Neural crest cell (in vitro differentiated cells): ENCODE measurements around the gene TRAPPC2. TPM values are rescaled to one million over a fixed set of nuclear protein-coding genes. Genes with fewer than 3 reads are reported as not detected.

Experiments
- DNase-seq: peaks from one replicate; pipeline ENCODE4 v3.0.0; 2021; ENCODE audit warnings: low read depth, mixed read lengths, low spot score
- H3K27ac Mint-ChIP-seq: one replicate; pipeline ENCODE4 v1.8.0; 2021; ENCODE audit warnings: mild to moderate bottlenecking, mixed read lengths; ENCODE audit not compliant: unreplicated experiment
- H3K27me3 Mint-ChIP-seq: 2 replicates; pipeline ENCODE4 v1.8.0; 2021; ENCODE audit warnings: low read depth, mild to moderate bottlenecking, mixed read lengths
- H3K36me3 Mint-ChIP-seq: 2 replicates; pipeline ENCODE4 v1.8.0; 2021; ENCODE audit warnings: low read depth, mild to moderate bottlenecking, mixed read lengths
- H3K4me1 Mint-ChIP-seq: 2 replicates; pipeline ENCODE4 v1.8.0; 2021; ENCODE audit warnings: mixed read lengths
- H3K4me3 Mint-ChIP-seq: one replicate; pipeline ENCODE4 v1.8.0; 2021; ENCODE audit warnings: mild to moderate bottlenecking, mixed read lengths
- H3K9me3 Mint-ChIP-seq: 2 replicates; pipeline ENCODE4 v1.8.0; 2021; ENCODE audit warnings: mixed read lengths
- total RNA-seq: library from RNA; stranded (reverse); gene quantifications from 2 replicates; pipeline ENCODE4 v1.2.1, GENCODE V29; 2021
- TF ChIP-seq, protein P1 (sequence below): fragments of 200-600 bp; sonication (generic); conservative IDR thresholded peaks from 2 replicates; pipeline ENCODE4 v1.5.0; 2021; ENCODE audit warnings: antibody characterized with exemption, mild to moderate bottlenecking

The TRAPPC2 gene
- total RNA-seq, 1 donor from 2014 or later: 23.0 TPM

DNA sequence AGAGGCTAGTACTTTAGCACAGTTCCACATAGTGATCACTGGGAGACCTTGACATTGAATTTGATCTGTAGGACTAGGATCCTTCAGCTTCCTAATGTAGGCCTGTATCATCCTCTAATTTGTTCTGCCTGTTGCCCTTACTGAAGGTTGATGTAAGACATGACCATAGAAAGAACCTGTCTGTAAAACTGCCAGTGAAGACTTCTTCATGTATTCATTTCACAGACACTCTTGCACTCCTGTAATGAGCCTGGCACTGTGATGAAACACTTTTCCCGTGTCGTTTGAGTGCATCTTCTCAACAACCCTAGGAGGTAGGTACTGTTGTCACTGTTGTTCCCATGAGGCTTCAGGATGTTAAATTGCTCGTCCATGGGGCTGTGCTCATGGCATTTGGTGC is 30.8 kb downstream of the TRAPPC2 start:
- H3K4me1 Mint-ChIP-seq: no peaks in the 10 kb centered on the region
- H3K27me3 Mint-ChIP-seq: no peaks in the 10 kb centered on the region
- no peak overlapping the region for H3K27ac Mint-ChIP-seq
- no peak for DNase-seq
- H3K9me3 Mint-ChIP-seq: peaks cover 4% of the 10 kb centered on the region
- TF ChIP-seq, protein P1, sequence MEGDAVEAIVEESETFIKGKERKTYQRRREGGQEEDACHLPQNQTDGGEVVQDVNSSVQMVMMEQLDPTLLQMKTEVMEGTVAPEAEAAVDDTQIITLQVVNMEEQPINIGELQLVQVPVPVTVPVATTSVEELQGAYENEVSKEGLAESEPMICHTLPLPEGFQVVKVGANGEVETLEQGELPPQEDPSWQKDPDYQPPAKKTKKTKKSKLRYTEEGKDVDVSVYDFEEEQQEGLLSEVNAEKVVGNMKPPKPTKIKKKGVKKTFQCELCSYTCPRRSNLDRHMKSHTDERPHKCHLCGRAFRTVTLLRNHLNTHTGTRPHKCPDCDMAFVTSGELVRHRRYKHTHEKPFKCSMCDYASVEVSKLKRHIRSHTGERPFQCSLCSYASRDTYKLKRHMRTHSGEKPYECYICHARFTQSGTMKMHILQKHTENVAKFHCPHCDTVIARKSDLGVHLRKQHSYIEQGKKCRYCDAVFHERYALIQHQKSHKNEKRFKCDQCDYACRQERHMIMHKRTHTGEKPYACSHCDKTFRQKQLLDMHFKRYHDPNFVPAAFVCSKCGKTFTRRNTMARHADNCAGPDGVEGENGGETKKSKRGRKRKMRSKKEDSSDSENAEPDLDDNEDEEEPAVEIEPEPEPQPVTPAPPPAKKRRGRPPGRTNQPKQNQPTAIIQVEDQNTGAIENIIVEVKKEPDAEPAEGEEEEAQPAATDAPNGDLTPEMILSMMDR: no peak
- no peak overlapping the region for H3K4me3 Mint-ChIP-seq
- H3K36me3 Mint-ChIP-seq: peaks cover 14% of the 10 kb centered on the region

DNA sequence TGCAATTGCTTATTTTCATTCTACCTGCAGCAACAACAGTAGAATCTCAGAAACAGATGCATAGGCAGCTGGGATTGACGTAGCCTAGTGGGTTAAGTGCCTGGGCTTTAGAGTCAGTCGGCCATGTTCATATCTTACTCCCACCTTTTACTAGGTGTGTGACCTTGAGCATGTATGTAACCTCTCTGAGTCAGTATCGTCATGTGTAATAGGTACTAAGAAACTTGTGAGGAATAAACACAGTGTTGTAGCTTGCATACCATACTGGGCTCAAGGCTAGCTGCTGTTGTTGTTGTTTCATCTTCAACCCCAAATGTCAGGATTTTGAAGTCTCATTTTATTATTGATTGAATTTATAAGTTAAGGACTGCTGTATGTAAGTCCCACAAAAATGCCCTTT is 31.3 kb downstream of the TRAPPC2 start:
- H3K9me3 Mint-ChIP-seq: peaks cover 4% of the 10 kb centered on the region
- TF ChIP-seq, protein P1: no peak

DNA sequence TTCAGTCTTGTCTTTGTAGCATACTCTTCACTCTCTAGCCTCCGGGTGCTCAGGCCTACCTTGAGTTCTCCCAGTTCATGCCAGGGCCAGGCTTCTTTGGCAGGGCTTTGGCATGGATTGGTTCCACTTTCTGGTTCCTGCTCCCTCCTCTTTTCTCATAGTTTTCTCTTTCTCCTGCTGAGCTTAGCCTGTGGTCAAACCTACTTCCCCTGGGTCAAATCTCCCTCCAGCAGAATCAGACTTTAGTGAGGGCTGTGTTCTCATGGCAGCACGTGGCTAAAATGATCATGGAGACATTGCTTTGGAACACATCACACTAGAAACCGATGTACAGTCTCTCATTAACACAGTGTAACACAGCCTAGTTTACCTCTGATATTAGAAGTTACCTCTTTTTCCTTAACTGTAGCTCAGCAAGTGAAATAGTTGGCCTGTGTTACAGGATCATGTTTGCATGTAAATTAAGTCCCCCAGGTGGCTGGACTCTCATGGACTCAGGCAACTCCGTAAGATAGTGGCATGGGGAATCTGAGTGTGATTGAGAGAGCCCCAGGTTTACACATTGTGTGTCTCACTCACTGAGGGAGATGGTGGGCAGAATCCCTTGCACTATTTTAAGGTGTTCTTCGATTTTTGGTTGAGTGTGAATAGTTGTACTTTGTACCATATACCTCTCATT is 32.2 kb downstream of the TRAPPC2 start:
- H3K4me1 Mint-ChIP-seq: no peaks in the 10 kb centered on the region
- H3K36me3 Mint-ChIP-seq: peaks cover 11% of the 10 kb centered on the region
- no peak overlapping the region for H3K4me3 Mint-ChIP-seq
- H3K27ac Mint-ChIP-seq: no peak overlapping the region
- TF ChIP-seq, protein P1: no peak
- peaks cover 4% of the 10 kb centered on the region for H3K9me3 Mint-ChIP-seq
- no peaks in the 10 kb centered on the region for H3K27me3 Mint-ChIP-seq
- no peak for DNase-seq

More for the DNA sequence above, 31.3 kb downstream of the TRAPPC2 start:
- H3K27me3 Mint-ChIP-seq: no peaks in the 10 kb centered on the region
- H3K36me3 Mint-ChIP-seq: peaks cover 14% of the 10 kb centered on the region
- DNase-seq: no peak
- no peak overlapping the region for H3K4me3 Mint-ChIP-seq
- no peaks in the 10 kb centered on the region for H3K4me1 Mint-ChIP-seq
- no peak overlapping the region for H3K27ac Mint-ChIP-seq

DNA sequence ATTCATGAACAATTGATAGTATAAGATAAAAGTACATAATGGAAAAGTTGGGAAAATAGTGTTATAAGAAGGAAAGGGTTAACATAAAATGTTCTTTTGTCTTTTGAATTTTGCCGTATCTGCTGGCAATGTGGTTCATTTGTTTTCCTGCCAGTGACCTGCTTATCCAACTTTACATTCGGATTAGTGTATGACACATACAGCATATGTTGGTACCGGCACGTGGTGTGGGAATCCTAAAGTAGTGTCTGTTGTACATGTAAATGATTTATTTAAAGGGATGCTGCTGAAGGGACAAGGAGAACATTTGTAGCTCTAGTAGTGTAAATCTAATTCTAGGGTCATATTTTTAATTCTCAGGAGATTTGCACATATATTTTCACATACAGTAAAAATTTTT is 34.0 kb downstream of the TRAPPC2 start:
- no peak overlapping the region for H3K27ac Mint-ChIP-seq
- DNase-seq: no peak
- TF ChIP-seq, protein P1: no peak
- H3K4me3 Mint-ChIP-seq: no peak overlapping the region
- no peaks in the 10 kb centered on the region for H3K27me3 Mint-ChIP-seq
- H3K9me3 Mint-ChIP-seq: peaks cover 4% of the 10 kb centered on the region
- H3K36me3 Mint-ChIP-seq: peaks cover 12% of the 10 kb centered on the region
- H3K4me1 Mint-ChIP-seq: no peaks in the 10 kb centered on the region

DNA sequence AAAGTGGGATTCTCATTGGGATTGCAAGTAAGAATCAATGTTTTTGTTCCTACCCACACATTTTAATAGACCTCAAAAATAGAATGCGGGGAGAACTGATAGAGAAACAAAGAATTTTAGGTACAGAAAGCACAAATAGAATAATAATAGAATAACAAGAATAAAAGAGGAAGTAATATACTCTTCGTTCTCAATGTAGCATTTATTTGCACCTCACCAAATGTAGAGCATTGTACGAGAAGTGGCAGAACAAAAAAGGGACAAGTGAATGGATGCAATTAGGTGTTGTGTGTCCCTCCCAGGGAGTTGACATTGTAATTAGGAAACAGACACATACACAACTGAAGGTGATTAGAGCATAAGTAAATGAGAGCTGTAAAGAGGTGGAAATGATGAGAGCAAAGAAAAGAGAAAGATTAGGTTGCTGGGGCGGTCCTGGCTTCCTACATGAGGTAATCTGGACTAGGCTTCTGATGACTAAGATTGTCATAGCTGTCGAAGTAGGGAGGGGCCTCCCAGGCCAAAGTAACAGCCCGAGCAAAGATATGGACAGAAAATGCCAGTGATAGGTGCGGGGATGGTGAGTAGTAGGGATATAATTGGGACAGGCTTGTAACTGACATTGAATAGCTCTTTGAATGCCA is 35.1 kb downstream of the TRAPPC2 start:
- no peak overlapping the region for H3K27ac Mint-ChIP-seq
- H3K27me3 Mint-ChIP-seq: no peaks in the 10 kb centered on the region
- no peak overlapping the region for H3K4me3 Mint-ChIP-seq
- no peaks in the 10 kb centered on the region for H3K4me1 Mint-ChIP-seq
- H3K9me3 Mint-ChIP-seq: peaks cover 4% of the 10 kb centered on the region
- H3K36me3 Mint-ChIP-seq: peaks cover 11% of the 10 kb centered on the region
- TF ChIP-seq, protein P1: no peak
- no peak for DNase-seq
